ENCODE results near the gene ALOX15. TPM values are rescaled to one million over a fixed set of nuclear protein-coding genes. Genes with fewer than 3 reads are reported as not detected.

The ALOX15 gene
- total and polyA plus RNA-seq, 8 donors = 0.03 to 3.1 (median 1.2) TPM; not detected in 5

DNA sequence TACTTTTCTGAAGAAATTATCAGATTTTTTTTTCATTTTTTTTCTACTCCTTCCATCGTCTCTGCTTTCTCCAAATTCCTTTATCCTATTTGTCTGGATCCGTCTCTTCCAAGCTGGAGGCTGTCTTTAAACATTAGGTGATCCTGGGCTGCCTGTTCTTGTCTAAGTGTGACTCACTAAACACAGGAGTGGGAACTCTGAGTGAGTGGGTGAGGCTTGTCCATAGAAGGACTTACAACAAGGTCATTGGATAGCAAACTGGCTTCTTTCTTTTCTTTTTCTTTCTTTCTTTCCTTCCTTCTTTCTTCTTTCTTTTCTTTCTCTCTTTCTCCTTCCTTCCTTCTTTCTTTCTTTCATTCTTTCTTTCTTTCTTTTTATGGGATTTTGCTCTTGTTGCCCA lies 18.2 kb downstream of the ALOX15 start:
- Histone ChIP-seq H3K36me3 (no peaks in the 10 kb centered on the region), H3K4me3 (no peak overlapping the region), H3K27me3 (peaks cover 0 to 3% (median 0%) of the 10 kb centered on the region in 3 donors), H3K4me1 (peaks cover 4 to 11% (median 9%) of the 10 kb centered on the region in 4 donors), H3K27ac (no peak overlapping the region), H3K9me3 (peaks cover 0 to 9% (median 0%) of the 10 kb centered on the region in 4 donors)
- TF ChIP-seq, protein P1, sequence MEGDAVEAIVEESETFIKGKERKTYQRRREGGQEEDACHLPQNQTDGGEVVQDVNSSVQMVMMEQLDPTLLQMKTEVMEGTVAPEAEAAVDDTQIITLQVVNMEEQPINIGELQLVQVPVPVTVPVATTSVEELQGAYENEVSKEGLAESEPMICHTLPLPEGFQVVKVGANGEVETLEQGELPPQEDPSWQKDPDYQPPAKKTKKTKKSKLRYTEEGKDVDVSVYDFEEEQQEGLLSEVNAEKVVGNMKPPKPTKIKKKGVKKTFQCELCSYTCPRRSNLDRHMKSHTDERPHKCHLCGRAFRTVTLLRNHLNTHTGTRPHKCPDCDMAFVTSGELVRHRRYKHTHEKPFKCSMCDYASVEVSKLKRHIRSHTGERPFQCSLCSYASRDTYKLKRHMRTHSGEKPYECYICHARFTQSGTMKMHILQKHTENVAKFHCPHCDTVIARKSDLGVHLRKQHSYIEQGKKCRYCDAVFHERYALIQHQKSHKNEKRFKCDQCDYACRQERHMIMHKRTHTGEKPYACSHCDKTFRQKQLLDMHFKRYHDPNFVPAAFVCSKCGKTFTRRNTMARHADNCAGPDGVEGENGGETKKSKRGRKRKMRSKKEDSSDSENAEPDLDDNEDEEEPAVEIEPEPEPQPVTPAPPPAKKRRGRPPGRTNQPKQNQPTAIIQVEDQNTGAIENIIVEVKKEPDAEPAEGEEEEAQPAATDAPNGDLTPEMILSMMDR (IDR thresholded peaks at IDR 0.05) = no peak
- TF ChIP-seq EP300 (IDR thresholded peaks at IDR 0.05) (no peak), POLR2A (IDR thresholded peaks at IDR 0.05) (no peak), POLR2AphosphoS5 (IDR thresholded peaks at IDR 0.05) (no peak)
- intact Hi-C loops (cut with DNase I; ENCODE audit: low total_unique reads) = loop anchor here (5.0 kb wide), 1 partner anchor 51 kb away; no protein-coding TSS in a partner anchor
- DNase-seq = no peak
- 61 to 75% (median 70%) methylated on average over 2 of the region's 2 CpGs for WGBS, 5 donors

DNA sequence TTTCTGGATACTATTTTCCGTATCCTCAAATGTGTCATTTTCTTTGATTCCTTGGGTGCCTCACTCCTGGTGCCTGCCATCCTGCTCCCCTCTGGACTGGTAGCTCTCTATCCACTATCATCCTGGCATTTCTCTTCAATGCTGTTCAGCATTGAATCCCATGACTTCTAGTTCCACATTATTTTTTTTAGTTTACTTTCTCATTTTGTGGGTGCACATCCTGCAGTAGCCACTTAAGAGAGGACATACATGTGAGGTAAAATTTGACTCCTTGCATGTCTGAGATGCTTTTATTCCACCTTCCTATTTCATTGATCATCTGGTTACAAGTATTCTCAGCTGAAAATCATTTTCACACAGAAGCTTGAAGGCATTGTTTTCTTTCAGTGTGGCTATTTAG lies 19.1 kb downstream of the ALOX15 start:
- TF ChIP-seq, protein P1 (IDR thresholded peaks at IDR 0.05) = no peak
- no peak for TF ChIP-seq POLR2AphosphoS5 (IDR thresholded peaks at IDR 0.05)
- no peak for TF ChIP-seq POLR2A (IDR thresholded peaks at IDR 0.05)
- no peak for TF ChIP-seq EP300 (IDR thresholded peaks at IDR 0.05)
- H3K27ac ChIP-seq = no peak overlapping the region
- peaks cover 0 to 11% (median 0%) of the 10 kb centered on the region in 3 donors for H3K27me3 ChIP-seq
- no peak overlapping the region for H3K4me3 ChIP-seq
- WGBS, 5 donors = 93 to 100% (median 97%) methylated on average over 1 of the region's 1 CpG
- peaks cover 4 to 11% (median 9%) of the 10 kb centered on the region in 4 donors for H3K4me1 ChIP-seq
- no peaks in the 10 kb centered on the region for H3K36me3 ChIP-seq
- H3K9me3 ChIP-seq = peaks cover 0 to 9% (median 0%) of the 10 kb centered on the region in 4 donors
- DNase-seq = no peak
- intact Hi-C loops (cut with DNase I; ENCODE audit: low total_unique reads) = loop anchor here (5.0 kb wide), 1 partner anchor 50 kb away; no protein-coding TSS in a partner anchor

DNA sequence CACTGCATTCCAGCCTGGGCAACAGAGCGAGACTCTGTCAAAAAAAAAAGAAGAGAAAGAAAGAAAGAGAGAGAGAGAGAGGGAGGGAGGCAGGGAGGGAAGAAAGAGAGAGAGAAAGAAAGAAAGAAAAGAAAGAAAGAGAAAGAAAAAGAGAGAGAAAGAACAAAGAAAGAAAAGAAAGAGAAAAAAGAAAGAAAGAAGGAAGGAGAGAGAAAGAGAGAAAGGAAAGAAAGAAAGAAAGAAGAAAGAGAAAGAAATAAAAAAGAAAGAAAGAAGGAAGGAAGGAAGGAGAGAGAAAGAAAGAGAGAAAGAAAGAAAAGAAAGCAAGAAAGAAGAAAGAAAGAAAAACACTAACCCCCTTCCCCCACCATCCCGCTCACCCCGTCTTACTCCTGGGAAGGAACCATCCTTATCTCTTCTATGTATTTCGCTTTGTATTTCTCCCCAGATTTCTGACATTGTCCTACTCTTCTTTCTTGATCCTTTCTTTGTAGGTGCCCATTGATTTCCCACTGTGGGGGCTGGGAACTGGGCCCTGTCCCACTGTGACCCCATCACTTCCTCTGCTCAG lies 20.9 kb downstream of the ALOX15 start:
- Histone ChIP-seq H3K36me3 (no peaks in the 10 kb centered on the region), H3K4me1 (peaks cover under 1 to 5% (median 3%) of the 10 kb centered on the region in 4 donors), H3K9me3 (peaks cover 0 to 9% (median 0%) of the 10 kb centered on the region in 4 donors), H3K4me3 (no peak overlapping the region), H3K27ac (no peak overlapping the region), H3K27me3 (peaks cover 0 to 14% (median 0%) of the 10 kb centered on the region in 3 donors)
- no peak for DNase-seq
- TF ChIP-seq POLR2A (IDR thresholded peaks at IDR 0.05) (no peak), POLR2AphosphoS5 (IDR thresholded peaks at IDR 0.05) (no peak), EP300 (IDR thresholded peaks at IDR 0.05) (no peak)
- TF ChIP-seq, protein P1 (IDR thresholded peaks at IDR 0.05) = no peak
- 92 to 98% (median 96%) methylated on average over 4 of the region's 4 CpGs for WGBS, 5 donors
- intact Hi-C loops (cut with DNase I; ENCODE audit: low total_unique reads) = loop anchor here (5.0 kb wide), 1 partner anchor 48 kb away; no protein-coding TSS in a partner anchor

DNA sequence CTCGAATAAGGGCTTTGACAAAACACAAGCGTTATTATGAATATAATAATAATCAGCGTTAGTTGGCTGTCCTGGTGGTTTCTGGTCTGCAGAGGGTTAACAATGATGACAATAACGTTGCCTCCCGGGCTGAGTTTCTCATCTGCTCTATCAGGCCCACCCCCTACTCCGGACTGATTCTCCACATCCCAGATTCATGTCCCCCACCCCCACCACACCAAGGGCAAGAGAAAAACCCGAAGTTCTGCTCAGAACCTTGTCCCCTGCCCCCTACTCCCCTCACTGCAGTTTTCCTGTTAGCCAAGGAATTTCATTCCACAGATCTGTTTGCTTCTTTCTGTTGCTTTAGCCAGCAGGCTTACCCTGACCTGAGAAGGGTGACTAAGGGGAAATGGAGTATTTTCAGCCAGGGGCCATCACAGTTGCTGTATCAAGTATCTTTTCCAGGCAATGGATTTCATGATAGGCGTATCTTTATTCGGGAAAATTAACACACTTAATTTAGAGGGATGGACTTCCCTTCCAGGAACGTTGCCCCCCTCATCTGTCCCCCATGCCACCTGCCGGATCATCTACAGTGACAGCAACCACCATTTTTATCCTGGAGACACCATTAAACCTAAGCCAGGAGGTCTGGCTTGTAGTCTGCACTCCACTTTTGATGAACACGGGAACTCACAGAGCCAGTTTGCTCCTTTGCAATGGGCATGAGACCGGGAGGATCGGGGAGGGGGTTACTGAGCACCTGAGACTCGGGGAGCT lies 23.7 kb downstream of the ALOX15 start:
- H3K9me3 ChIP-seq = peaks cover 0 to 9% (median 0%) of the 10 kb centered on the region in 4 donors
- no peak for TF ChIP-seq POLR2AphosphoS5 (IDR thresholded peaks at IDR 0.05)
- no peak for TF ChIP-seq EP300 (IDR thresholded peaks at IDR 0.05)
- TF ChIP-seq, protein P1 (IDR thresholded peaks at IDR 0.05) = no peak
- no peak for TF ChIP-seq POLR2A (IDR thresholded peaks at IDR 0.05)
- H3K4me3 ChIP-seq = no peak overlapping the region
- no peak overlapping the region for H3K27ac ChIP-seq
- intact Hi-C loops (cut with DNase I; ENCODE audit: low total_unique reads) = no loop called here
- no peaks in the 10 kb centered on the region for H3K36me3 ChIP-seq
- WGBS, 5 donors = 62 to 69% (median 65%) methylated on average over 15 of the region's 15 CpGs
- H3K27me3 ChIP-seq = peaks cover 0 to 14% (median 0%) of the 10 kb centered on the region in 3 donors
- H3K4me1 ChIP-seq = no peaks in the 10 kb centered on the region
- no peak for DNase-seq

All from stomach (tissue), 9 donors.